Motor neuron (in vitro differentiated cells): ENCODE measurements around the gene C5AR1. TPM values are rescaled to one million over a fixed set of nuclear protein-coding genes. Genes with fewer than 3 reads are reported as not detected.

Experiments
- ATAC-seq, 8 experiments: fragments of 200-7000 bp; cut with Tn5 transposase; replicated peaks in 6 of 8; 2 replicates each; pipeline ENCODE4 v1.8.0; 2021; ENCODE audit warnings: mild to moderate bottlenecking in 8 of 8, moderate library complexity in 8 of 8
- H3K27ac ChIP-seq, 2 donors: fragments of 250-450 bp; sonication (Bioruptor Pico); 2 replicates each; pipeline ENCODE4 v1.9.0; 2021; ENCODE audit warnings: antibody characterized with exemption in 2 of 2, mild to moderate bottlenecking in 2 of 2, moderate library complexity in 1 of 2
- H3K4me1 ChIP-seq, 2 donors: fragments of 250-450 bp; sonication (Bioruptor Pico); replicated peaks in 1 of 2; 2 replicates each; pipeline ENCODE4 v1.6.1; 2021; ENCODE audit warnings: antibody characterized with exemption in 2 of 2, mild to moderate bottlenecking in 2 of 2, moderate library complexity in 1 of 2
- H3K4me3 ChIP-seq, 5 donors: fragments of 250-450 bp; sonication (Bioruptor Pico); 2 replicates each; pipeline ENCODE4 v1.9.0; 2021; ENCODE audit warnings: antibody characterized with exemption in 5 of 5, mild to moderate bottlenecking in 5 of 5, moderate library complexity in 4 of 5
- WGBS, 10 experiments: fragments of 450-650 bp; shearing (Covaris generic); methylation state at CpG; one replicate each; pipeline ENCODE4 v1.0.0; 2022; 5-methylcytosine and 5-hydroxymethylcytosine counted together
- in situ Hi-C, 9 experiments: fragments of 400-800 bp; cut with MboI; loops; one replicate each; pipeline ENCODE4 v1.15.0; 2021; ENCODE audit warnings: low sequenced_read_pairs in 9 of 9, low pct_unique_long_range_greater_than_20kb in 2 of 9; ENCODE audit not compliant: unreplicated experiment in 9 of 9
- total RNA-seq, 8 experiments: library from RNA; unstranded; fragments of 300-600 nt; gene quantifications; 2 replicates each; pipeline versions ENCODE4 v1.2.3 to v1.2.4, GENCODE V29; 2022

C5AR1 gene
- total RNA-seq, 8 experiments from 2014 or later, result 0.29 to 15.6 (median 2.1) TPM

DNA sequence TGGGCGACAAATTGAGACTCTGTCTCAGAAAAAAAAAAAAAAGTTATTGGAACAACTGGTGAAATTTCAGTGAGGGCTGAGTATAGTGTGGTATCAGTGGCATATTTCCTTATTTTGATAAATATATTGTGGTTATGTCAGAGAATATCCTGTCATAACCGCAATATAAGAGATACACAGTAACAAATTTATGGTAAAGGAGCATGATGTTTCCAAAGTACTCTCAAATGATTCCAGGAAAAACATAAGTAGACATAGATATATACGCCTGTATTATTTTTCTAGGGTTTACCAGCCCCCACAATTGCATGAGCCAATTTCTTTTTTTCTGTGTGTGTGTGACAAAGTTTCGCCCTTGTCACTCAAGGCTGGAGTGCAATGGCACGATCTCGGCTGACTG lies 5.7 kb upstream of the C5AR1 start:
- Histone ChIP-seq H3K4me3 (no peak overlapping the region), H3K4me1 (no peaks in the 10 kb centered on the region), H3K27ac (no peak overlapping the region)
- 71 to 100% (median 83%) methylated on average over 1 to 6 of the region's 6 CpGs for WGBS, 10 experiments
- no peak for ATAC-seq
- in situ Hi-C loops, result no loop called here

DNA sequence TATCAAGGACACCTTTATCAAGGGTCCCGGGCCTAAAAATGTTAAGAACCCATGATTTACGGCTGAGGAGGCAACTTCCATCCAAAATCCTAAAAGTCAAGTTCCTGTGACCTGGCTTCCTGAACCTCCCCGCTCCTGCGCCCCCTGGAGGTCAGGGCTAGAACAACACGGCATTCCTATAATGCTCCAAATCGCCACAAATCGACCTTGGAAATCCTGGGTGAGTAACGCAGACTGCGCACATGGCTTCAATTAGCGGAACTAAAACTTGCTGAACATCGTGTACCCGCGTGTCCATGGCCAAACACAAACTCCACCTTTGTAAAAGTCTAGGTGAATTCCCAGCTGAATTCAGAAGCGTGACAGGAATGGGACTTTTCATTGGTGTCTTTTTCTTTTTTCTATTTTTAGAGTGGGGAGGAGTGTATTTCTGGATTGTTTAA lies 4.3 kb upstream of the C5AR1 start:
- Histone ChIP-seq H3K27ac (no peak overlapping the region), H3K4me1 (no peaks in the 10 kb centered on the region), H3K4me3 (no peak overlapping the region)
- in situ Hi-C loops, result no loop called here
- ATAC-seq, result peak in 3 of 8 experiments; percentile 71 to 97 (median 89)
- 0 to 35% (median 13%) methylated on average over 1 to 14 of the region's 14 CpGs; no CpG with 5 or more reads in 1 of the 10 experiments for WGBS, 10 experiments

DNA sequence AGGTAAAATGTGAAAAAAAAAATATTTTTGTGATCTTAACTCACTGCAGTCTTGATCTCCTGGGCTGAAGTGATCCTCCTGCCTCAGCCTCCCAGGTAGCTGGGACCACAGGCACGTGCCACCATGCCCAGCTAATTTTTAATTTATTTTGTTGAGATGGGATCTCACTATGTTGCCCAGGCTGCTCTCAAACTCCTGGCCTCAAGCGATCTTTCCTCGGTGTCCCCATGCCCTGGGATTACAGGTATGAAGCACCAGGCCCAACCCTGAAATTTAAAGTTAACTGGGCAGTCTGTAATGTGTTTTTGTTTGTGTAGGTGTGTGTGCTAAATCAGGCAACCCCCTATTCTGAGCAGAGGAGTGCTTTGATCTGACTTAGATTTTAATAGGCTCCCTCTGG lies 3.4 kb upstream of the C5AR1 start:
- 60 to 96% (median 87%) methylated on average over 1 to 3 of the region's 3 CpGs; no CpG with 5 or more reads in 4 of the 10 experiments for WGBS, 10 experiments
- in situ Hi-C loops, result no loop called here

DNA sequence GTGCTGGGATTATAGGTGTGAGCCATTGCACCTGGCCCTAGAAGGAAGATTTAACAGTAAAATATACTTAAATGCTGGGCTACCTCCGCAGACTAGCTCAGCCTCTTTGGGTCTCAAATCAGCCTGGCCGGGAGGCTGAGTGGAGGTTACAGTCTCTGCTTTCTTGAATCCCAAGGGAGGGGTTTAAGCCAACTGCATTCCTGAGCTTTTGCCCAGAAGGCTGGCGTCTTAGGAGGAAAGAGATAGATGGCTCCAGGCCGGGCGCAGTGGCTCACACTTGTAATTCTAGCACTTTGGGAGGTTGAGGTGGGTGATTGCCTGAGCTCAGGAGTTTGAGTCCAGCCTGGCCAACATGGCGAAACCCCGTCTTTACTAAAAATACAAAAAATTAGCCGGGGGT lies 623 bp upstream of the C5AR1 start:
- H3K27ac ChIP-seq, result no peak overlapping the region
- in situ Hi-C loops, result no loop called here
- no peak for ATAC-seq
- WGBS, 10 experiments, result 20 to 100% (median 78%) methylated on average over 1 to 7 of the region's 8 CpGs; no CpG with 5 or more reads in 3 of the 10 experiments
- H3K4me1 ChIP-seq, result peaks cover 0 to 6% of the 10 kb centered on the region in 2 donors
- no peak overlapping the region for H3K4me3 ChIP-seq

More for the DNA sequence above, 3.4 kb upstream of the C5AR1 start:
- Histone ChIP-seq H3K27ac (no peak overlapping the region), H3K4me3 (no peak overlapping the region), H3K4me1 (peaks cover 0 to 6% of the 10 kb centered on the region in 2 donors)
- no peak for ATAC-seq

DNA sequence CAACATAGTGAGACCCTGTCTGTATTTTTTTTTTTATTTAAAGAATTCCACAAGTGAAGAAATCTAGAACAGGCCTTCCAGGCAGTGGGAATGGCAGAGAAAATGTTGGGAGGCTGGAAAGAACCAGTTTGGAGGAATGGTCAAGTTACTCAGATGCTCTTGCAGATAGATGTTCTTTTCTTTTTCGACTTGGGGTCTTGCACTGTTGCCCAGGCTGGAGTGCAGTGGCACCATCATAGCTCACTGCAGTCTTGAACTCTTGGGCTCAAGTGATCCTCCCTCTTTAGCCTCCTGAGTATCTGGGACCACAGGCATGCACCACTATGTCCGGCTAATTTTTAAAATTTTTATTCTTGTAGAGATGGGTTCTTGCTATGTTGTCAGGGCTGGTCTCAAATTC lies 662 bp downstream of the C5AR1 start:
- Histone ChIP-seq H3K4me3 (no peak overlapping the region), H3K4me1 (peaks cover 0 to 6% of the 10 kb centered on the region in 2 donors), H3K27ac (no peak overlapping the region)
- ATAC-seq, result no peak
- WGBS, 10 experiments, result 60 to 92% (median 80%) methylated on average over 1 to 2 of the region's 2 CpGs; no CpG with 5 or more reads in 4 of the 10 experiments
- in situ Hi-C loops, result no loop called here

DNA sequence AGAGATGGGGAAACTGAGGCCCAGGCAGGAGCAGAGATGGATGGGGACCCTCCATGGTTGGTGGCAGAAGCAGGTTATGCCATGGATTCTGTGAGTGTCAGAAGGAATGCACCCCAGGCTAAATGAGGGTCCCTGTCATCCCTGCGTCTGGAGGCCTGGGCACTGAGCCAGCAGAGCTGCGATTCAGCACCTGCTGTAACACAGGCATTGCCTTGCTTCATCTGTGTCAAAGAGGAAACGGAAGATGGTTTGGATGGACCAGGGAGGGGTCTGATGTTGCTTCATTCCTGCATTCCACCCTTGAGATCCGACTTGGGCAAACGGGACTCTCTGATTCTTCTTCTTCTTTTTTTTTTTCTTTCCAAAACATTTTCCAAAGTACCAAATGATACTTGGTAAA lies 1.2 kb downstream of the C5AR1 start:
- Histone ChIP-seq H3K27ac (no peak overlapping the region), H3K4me1 (peaks cover 0 to 6% of the 10 kb centered on the region in 2 donors), H3K4me3 (no peak overlapping the region)
- peak in 2 of 8 experiments; percentile 13 to 38 for ATAC-seq
- in situ Hi-C loops, result no loop called here
- WGBS, 10 experiments, result 30 to 70% (median 40%) methylated on average over 1 to 5 of the region's 5 CpGs; no CpG with 5 or more reads in 4 of the 10 experiments

DNA sequence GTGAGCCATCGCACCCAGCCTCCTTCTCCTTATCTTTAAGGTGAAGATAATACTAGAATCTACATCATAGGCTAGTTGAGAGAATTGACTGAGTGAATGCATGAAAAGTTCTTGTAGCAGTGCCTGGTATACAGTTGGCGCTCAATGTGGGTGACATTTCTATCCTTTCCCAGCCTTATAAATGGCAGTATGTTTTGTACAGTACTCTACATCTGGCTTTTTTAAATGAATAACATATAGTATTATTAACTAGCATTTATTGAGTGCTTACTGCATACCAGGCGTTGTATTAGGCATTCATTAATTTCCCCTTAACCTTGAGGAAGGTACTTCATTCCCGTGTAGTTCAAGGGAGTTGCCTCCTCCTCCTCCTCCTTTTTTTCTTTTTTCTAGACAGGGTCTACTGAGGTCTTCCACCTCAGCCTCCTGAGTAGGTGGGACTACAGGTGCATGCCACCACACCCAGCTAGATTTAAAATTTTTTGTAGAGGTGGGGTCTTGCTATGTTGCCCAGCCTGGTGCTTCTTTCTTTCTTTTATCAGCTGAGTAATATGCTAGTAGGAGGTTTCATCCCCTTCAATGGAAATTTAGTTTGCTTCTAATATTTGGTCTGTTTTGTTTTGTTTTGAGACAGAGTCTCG lies 2.8 kb downstream of the C5AR1 start:
- Histone ChIP-seq H3K4me1 (peaks cover 0 to 6% of the 10 kb centered on the region in 2 donors), H3K4me3 (no peak overlapping the region), H3K27ac (no peak overlapping the region)
- in situ Hi-C loops, result no loop called here
- WGBS, 10 experiments, result 64 to 100% (median 90%) methylated on average over 1 to 4 of the region's 5 CpGs; no CpG with 5 or more reads in 3 of the 10 experiments
- ATAC-seq, result no peak

DNA sequence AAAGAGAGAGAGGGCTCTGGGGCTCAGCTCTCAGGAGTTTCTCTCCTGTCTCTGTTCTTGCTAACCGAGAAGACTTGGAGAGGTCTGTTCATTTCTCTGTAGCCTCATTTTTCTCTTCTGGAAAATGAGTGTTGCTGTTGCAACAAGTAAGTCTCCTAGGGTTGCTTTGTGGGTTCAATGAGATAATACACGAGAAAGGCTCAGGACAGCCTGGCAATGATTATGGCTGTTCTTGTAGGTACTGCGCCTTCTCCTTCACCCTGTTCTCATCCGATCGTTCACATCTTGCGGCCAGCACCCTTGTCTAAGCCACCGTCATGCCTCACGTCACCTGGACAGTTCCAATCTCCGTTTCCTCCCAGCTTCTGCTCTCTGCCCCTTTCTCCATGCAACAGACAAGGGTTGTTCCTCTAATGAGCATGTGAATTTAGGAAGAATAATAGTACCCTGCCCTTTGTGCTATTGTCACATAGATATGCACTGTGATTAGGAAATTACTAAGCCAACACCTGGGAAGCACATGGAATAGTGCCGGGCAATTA lies 4.2 kb downstream of the C5AR1 start:
- in situ Hi-C loops, result no loop called here
- ATAC-seq, result no peak
- Histone ChIP-seq H3K4me1 (peaks cover 0 to 6% of the 10 kb centered on the region in 2 donors), H3K4me3 (no peak overlapping the region), H3K27ac (no peak overlapping the region)
- WGBS, 10 experiments, result 47 to 94% (median 83%) methylated on average over 2 to 6 of the region's 10 CpGs; no CpG with 5 or more reads in 1 of the 10 experiments

DNA sequence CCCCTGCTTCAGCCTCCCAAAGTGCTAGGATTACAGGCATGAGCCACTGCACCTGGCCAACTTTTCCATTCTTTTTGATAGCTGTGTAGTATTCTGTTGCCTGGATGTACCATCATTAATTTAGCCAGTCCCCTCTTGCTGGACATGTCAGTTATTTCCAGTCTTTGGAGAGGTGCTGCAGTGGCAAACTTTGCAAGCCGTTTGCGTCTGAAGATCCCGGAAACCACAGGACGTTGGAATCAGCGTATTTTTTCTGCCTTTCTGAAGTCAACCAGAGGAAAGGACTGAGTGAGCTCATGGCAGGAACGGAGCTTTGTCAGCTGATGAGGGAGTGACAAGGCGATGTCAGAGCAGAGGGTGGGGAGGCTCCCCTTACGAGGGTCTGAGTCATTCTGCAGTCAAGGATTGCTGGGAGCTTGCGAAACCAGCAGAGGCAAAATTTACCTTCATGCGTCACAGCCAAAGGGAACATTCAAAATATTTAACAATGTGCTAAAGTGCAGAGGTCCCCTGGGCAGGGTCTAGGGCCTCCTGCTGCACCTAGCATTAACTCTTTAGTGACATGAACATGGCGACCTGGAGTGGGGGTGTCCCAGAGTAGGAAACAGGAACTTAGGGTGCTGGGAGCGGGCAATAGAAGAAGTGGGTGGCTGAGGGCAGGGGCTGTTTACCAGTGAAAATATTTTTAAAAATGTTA lies 5.6 kb downstream of the C5AR1 start:
- peak; percentile 91 to 100 (median 98) for ATAC-seq
- H3K4me1 ChIP-seq, result peaks cover 0 to 6% of the 10 kb centered on the region in 2 donors
- no peak overlapping the region for H3K4me3 ChIP-seq
- no peak overlapping the region for H3K27ac ChIP-seq
- 0 to 88% (median 44%) methylated on average over 1 to 10 of the region's 12 CpGs; no CpG with 5 or more reads in 1 of the 10 experiments for WGBS, 10 experiments
- in situ Hi-C loops, result no loop called here

DNA sequence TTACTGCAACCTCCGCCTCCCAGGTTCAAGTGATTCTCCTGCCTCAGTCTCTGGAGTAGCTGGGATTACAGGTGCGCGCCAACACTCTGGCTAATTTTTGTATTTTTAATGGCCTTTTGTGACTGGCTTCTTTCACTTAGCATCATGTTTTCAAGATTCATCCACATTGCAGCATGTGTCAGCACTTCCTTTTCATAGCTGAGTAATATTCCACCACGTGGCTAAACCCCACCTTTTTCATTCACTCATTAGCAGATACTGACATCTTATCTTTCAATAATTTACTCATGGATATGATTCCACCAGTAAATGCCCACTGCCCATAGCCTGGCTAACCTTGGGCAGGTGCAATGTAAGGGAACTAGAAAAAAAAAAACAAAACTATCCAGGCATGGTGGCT lies 6.9 kb downstream of the C5AR1 start:
- Histone ChIP-seq H3K27ac (no peak overlapping the region), H3K4me1 (no peaks in the 10 kb centered on the region), H3K4me3 (no peak overlapping the region)
- WGBS, 10 experiments, result 75 to 100% (median 84%) methylated on average over 2 to 4 of the region's 4 CpGs; no CpG with 5 or more reads in 1 of the 10 experiments
- ATAC-seq, result no peak
- in situ Hi-C loops, result no loop called here

DNA sequence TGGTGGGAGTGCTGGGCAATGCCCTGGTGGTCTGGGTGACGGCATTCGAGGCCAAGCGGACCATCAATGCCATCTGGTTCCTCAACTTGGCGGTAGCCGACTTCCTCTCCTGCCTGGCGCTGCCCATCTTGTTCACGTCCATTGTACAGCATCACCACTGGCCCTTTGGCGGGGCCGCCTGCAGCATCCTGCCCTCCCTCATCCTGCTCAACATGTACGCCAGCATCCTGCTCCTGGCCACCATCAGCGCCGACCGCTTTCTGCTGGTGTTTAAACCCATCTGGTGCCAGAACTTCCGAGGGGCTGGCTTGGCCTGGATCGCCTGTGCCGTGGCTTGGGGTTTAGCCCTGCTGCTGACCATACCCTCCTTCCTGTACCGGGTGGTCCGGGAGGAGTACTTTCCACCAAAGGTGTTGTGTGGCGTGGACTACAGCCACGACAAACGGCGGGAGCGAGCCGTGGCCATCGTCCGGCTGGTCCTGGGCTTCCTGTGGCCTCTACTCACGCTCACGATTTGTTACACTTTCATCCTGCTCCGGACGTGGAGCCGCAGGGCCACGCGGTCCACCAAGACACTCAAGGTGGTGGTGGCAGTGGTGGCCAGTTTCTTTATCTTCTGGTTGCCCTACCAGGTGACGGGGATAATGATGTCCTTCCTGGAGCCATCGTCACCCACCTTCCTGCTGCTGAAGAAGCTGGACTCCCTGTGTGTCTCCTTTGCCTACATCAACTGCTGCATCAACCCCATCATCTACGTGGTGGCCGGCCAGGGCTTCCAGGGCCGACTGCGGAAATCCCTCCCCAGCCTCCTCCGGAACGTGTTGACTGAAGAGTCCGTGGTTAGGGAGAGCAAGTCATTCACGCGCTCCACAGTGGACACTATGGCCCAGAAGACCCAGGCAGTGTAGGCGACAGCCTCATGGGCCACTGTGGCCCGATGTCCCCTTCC lies 10.5 kb downstream of the C5AR1 start:
- WGBS, 10 experiments, result 82 to 96% (median 87%) methylated on average over 2 to 17 of the region's 46 CpGs; no CpG with 5 or more reads in 3 of the 10 experiments
- in situ Hi-C loops, result no loop called here
- H3K4me1 ChIP-seq, result no peaks in the 10 kb centered on the region
- H3K27ac ChIP-seq, result no peak overlapping the region
- no peak overlapping the region for H3K4me3 ChIP-seq
- no peak for ATAC-seq

DNA sequence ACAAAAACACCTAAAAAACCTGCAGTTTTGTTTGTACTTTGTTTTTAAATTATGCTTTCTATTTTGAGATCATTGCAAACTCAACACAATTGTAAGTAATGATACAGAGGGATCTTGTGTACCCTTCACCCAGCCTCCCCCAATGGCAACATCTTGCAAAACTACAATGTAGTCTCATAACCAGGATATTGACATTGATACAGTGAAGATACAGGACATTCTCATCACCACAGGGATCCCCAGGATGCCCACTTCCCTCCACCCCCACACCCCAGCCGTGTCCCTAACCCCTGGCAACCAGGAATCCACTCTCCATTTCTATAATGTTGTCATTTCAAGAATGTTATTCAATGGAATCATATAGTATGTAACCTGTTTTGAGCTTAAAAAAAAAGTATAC lies 12.0 kb downstream of the C5AR1 start:
- in situ Hi-C loops, result no loop called here
- H3K4me1 ChIP-seq, result no peaks in the 10 kb centered on the region
- 60% methylated on average over 1 of the region's 1 CpG; no CpG with 5 or more reads in 7 of the 10 experiments for WGBS, 10 experiments
- ATAC-seq, result no peak
- H3K4me3 ChIP-seq, result no peak overlapping the region
- H3K27ac ChIP-seq, result no peak overlapping the region
